ENCODE data around the gene CD28. TPM values are rescaled to one million over a fixed set of nuclear protein-coding genes. Genes with fewer than 3 reads are reported as not detected.

CD28 gene
- total and polyA plus RNA-seq, 2 donors (not counting 1 experiment from before 2014, with no cell fraction given), result 0.03 TPM; not detected in 1

DNA sequence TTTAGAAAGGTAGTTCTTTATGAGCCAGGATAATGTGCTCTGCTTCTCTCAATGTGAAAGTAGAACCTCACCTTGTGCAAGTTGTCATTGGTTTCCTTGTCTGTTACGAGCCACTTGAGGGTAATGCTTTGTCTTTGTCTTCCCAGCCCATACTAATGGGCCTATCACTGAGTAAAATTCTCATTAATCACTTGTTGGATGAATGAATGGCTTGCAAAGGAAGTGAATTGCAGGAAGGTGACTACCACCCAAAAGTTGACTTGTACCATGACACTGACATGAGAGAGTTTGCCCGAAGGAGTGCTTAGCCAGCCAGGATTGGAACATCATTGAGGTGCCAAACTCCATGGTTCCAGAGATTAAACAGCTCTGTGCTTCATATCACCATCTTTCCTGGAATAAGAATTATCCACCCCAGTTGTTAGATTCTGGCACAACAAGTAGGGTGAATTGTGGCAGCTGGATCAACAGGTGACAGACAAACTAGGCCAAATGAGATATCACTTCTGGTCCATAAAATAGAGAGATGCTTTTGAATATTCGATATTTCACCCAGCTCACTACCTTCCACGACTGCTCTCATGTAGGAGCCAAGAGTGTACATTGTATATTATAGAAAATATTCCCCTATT lies 20.5 kb upstream of the CD28 start:
- no peak for TF ChIP-seq EZH2 (IDR thresholded peaks at IDR 0.05; ENCODE audit: low read length, missing control alignments)
- TF ChIP-seq, protein P1, sequence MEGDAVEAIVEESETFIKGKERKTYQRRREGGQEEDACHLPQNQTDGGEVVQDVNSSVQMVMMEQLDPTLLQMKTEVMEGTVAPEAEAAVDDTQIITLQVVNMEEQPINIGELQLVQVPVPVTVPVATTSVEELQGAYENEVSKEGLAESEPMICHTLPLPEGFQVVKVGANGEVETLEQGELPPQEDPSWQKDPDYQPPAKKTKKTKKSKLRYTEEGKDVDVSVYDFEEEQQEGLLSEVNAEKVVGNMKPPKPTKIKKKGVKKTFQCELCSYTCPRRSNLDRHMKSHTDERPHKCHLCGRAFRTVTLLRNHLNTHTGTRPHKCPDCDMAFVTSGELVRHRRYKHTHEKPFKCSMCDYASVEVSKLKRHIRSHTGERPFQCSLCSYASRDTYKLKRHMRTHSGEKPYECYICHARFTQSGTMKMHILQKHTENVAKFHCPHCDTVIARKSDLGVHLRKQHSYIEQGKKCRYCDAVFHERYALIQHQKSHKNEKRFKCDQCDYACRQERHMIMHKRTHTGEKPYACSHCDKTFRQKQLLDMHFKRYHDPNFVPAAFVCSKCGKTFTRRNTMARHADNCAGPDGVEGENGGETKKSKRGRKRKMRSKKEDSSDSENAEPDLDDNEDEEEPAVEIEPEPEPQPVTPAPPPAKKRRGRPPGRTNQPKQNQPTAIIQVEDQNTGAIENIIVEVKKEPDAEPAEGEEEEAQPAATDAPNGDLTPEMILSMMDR (conservative IDR thresholded peaks at IDR 0.05 in 1 of 2, IDR thresholded peaks at IDR 0.05 in 1 of 2; ENCODE audit: low read depth in 1 of 2, low read length in 2 of 2), result no peak
- DNase-seq (ENCODE audit: low read depth in 2 of 2), result peak in 1 of 2 donors; percentile 60
- H2AFZ ChIP-seq (ENCODE audit: low read length), result no peak overlapping the region
- H3K27me3 ChIP-seq (ENCODE audit: control insufficient read depth, insufficient read depth, low read length), result no peaks in the 10 kb centered on the region
- no peaks in the 10 kb centered on the region for H3K9me3 ChIP-seq (ENCODE audit: control insufficient read depth, insufficient read depth, low read depth, low read length)
- H3K9ac ChIP-seq (ENCODE audit: insufficient read depth, low read length), result no peak overlapping the region
- no peaks in the 10 kb centered on the region for H4K20me1 ChIP-seq (ENCODE audit: control insufficient read depth, extremely low read depth, insufficient read depth, low read length)
- H3K36me3 ChIP-seq (ENCODE audit: control insufficient read depth, insufficient read depth, low read length), result no peaks in the 10 kb centered on the region
- no peak overlapping the region for H3K4me3 ChIP-seq (replicated peaks in 1 of 4; ENCODE audit: control extremely low read depth in 1 of 4, insufficient read depth in 1 of 4, low read depth in 3 of 4, low read length in 4 of 4)
- H3K27ac ChIP-seq (ENCODE audit: insufficient read depth, low read length), result peak overlapping the region; percentile 91
- H3K4me2 ChIP-seq (ENCODE audit: extremely low read depth, insufficient read depth, low read length), result peak overlapping the region; percentile 61
- H3K4me1 ChIP-seq (ENCODE audit: control insufficient read depth, extremely low read depth, insufficient read depth, low read length), result peaks cover 40% of the 10 kb centered on the region
- no peaks in the 10 kb centered on the region for H3K79me2 ChIP-seq (ENCODE audit: control insufficient read depth, insufficient read depth, low read length)

DNA sequence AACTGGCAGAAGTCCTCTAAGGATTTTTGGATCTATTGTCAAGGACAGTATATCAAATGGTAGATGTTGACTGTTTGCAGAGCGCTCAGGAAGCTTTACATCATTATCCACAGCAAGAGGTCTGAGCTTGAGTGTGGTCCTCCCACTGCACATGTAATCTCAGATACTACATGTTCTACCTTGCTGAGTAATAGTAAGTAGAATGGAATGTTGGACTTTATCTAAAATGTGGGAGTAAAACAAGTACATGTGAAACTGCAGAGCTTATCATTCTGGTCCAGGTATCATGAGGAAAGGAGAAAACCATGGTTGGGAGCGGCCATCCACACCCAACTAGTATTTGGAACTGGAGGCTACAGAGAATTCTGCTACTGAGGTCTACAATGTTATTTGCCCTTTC lies 19.3 kb upstream of the CD28 start:
- Histone ChIP-seq H4K20me1 (ENCODE audit: control insufficient read depth, extremely low read depth, insufficient read depth, low read length) (no peaks in the 10 kb centered on the region), H2AFZ (ENCODE audit: low read length) (no peak overlapping the region), H3K4me1 (ENCODE audit: control insufficient read depth, extremely low read depth, insufficient read depth, low read length) (peaks cover 37% of the 10 kb centered on the region), H3K4me2 (ENCODE audit: extremely low read depth, insufficient read depth, low read length) (no peak overlapping the region), H3K79me2 (ENCODE audit: control insufficient read depth, insufficient read depth, low read length) (no peaks in the 10 kb centered on the region), H3K27ac (ENCODE audit: insufficient read depth, low read length) (no peak overlapping the region), H3K36me3 (ENCODE audit: control insufficient read depth, insufficient read depth, low read length) (no peaks in the 10 kb centered on the region), H3K27me3 (ENCODE audit: control insufficient read depth, insufficient read depth, low read length) (no peaks in the 10 kb centered on the region), H3K4me3 (replicated peaks in 1 of 4; ENCODE audit: control extremely low read depth in 1 of 4, insufficient read depth in 1 of 4, low read depth in 3 of 4, low read length in 4 of 4) (no peak overlapping the region), H3K9ac (ENCODE audit: insufficient read depth, low read length) (no peak overlapping the region), H3K9me3 (ENCODE audit: control insufficient read depth, insufficient read depth, low read depth, low read length) (no peaks in the 10 kb centered on the region)
- TF ChIP-seq, protein P1 (conservative IDR thresholded peaks at IDR 0.05 in 1 of 2, IDR thresholded peaks at IDR 0.05 in 1 of 2; ENCODE audit: low read depth in 1 of 2, low read length in 2 of 2), result no peak
- no peak for TF ChIP-seq EZH2 (IDR thresholded peaks at IDR 0.05; ENCODE audit: low read length, missing control alignments)
- DNase-seq (ENCODE audit: low read depth in 2 of 2), result peak in 1 of 2 donors; percentile 84

DNA sequence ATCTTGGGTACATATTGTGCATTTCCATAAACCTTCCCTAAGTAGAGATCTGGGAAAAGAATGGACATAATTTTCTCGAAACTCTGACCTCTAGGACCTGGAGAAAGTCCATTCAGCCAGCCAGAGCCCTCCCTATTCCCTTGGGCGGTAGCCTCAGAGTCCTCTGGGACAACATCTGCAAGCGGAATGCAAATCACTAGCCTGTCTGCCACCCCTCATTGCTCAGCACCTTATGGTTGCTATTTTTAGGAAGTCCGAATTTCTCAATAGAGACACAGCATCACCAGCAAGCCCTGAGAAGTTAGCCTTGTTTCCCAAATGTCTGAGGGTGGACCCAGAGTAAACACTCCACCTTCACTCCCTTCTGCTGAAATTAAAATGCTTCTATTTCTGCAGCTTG lies 17.6 kb upstream of the CD28 start:
- DNase-seq (ENCODE audit: low read depth in 2 of 2), result peak; percentile 87 to 88
- Histone ChIP-seq H3K9me3 (ENCODE audit: control insufficient read depth, insufficient read depth, low read depth, low read length) (no peaks in the 10 kb centered on the region), H3K9ac (ENCODE audit: insufficient read depth, low read length) (no peak overlapping the region), H4K20me1 (ENCODE audit: control insufficient read depth, extremely low read depth, insufficient read depth, low read length) (no peaks in the 10 kb centered on the region), H3K4me3 (replicated peaks in 1 of 4; ENCODE audit: control extremely low read depth in 1 of 4, insufficient read depth in 1 of 4, low read depth in 3 of 4, low read length in 4 of 4) (no peak overlapping the region), H2AFZ (ENCODE audit: low read length) (no peak overlapping the region), H3K4me2 (ENCODE audit: extremely low read depth, insufficient read depth, low read length) (peak overlapping the region; percentile 1), H3K4me1 (ENCODE audit: control insufficient read depth, extremely low read depth, insufficient read depth, low read length) (peaks cover 26% of the 10 kb centered on the region), H3K27me3 (ENCODE audit: control insufficient read depth, insufficient read depth, low read length) (no peaks in the 10 kb centered on the region), H3K36me3 (ENCODE audit: control insufficient read depth, insufficient read depth, low read length) (no peaks in the 10 kb centered on the region), H3K27ac (ENCODE audit: insufficient read depth, low read length) (no peak overlapping the region), H3K79me2 (ENCODE audit: control insufficient read depth, insufficient read depth, low read length) (no peaks in the 10 kb centered on the region)
- TF ChIP-seq, protein P1 (conservative IDR thresholded peaks at IDR 0.05 in 1 of 2, IDR thresholded peaks at IDR 0.05 in 1 of 2; ENCODE audit: low read depth in 1 of 2, low read length in 2 of 2), result no peak
